Endothelial cell of umbilical vein (primary cell): ENCODE measurements around the gene SMIM26. TPM values are rescaled to one million over a fixed set of nuclear protein-coding genes. Genes with fewer than 3 reads are reported as not detected.

ENCODE experiments used
- BruUV-seq: library from RNA; stranded (reverse); fragments of 400-500 nt; replicated peaks from 2 replicates; lab custom pipeline; 2021; lab: Mats Ljungman, UMichigan
- CTCF ChIA-PET: fragments of 300-600, 350-600 bp; sonication (Branson Sonifier 250); formaldehyde crosslinking; loops from one replicate; lab custom pipeline; 2021; ENCODE audit warnings: antibody characterized with exemption, inconsistent platforms; lab: Charles Lee
- POLR2A ChIA-PET: fragments of 300-600, 350-600 bp; sonication (Branson Sonifier 250); formaldehyde crosslinking; loops from one replicate; lab custom pipeline; 2021; ENCODE audit warnings: antibody characterized with exemption, inconsistent platforms; lab: Charles Lee
- DNase-seq: peaks from one replicate; pipeline ENCODE4 v3.0.0-alpha.2; 2011; ENCODE audit warnings: low read depth, low spot score
- FAIRE-seq: peaks from 2 replicates; lab custom pipeline; 2011; peaks lifted over from hg19 to GRCh38; lab: Jason Lieb, UNC
- H2AFZ ChIP-seq: 2 replicates; pipeline ENCODE4 v1.6.0; 2012; ENCODE audit warnings: low read depth, low read length, control low read depth, inconsistent platforms
- H3K27ac ChIP-seq: 2 replicates; pipeline ENCODE4 v1.5.1; 2011; ENCODE audit warnings: low read depth, mild to moderate bottlenecking, control low read depth, low read length, moderate library complexity; ENCODE audit not compliant: insufficient read depth
- H3K27me3 ChIP-seq, 2 experiments: 2 replicates each; pipeline versions ENCODE4 v1.6.0 to v1.6.1; 2011; ENCODE audit warnings: low read length in 2 of 2, mixed read lengths in 1 of 2; ENCODE audit not compliant: control insufficient read depth in 2 of 2, insufficient read depth in 2 of 2
- H3K36me3 ChIP-seq, 2 experiments: 2 replicates in 1 of 2; 3 replicates in 1 of 2; pipeline ENCODE4 v1.5.1; 2011; ENCODE audit warnings: low read length in 2 of 2, mild to moderate bottlenecking in 1 of 2, moderate library complexity in 1 of 2; ENCODE audit not compliant: control insufficient read depth in 2 of 2, insufficient read depth in 2 of 2; ENCODE audit errors: extremely low read depth in 1 of 2
- H3K4me1 ChIP-seq: 3 replicates; pipeline ENCODE4 v1.5.1; 2011; ENCODE audit warnings: mild to moderate bottlenecking, low read length; ENCODE audit not compliant: control insufficient read depth, insufficient read depth; ENCODE audit errors: extremely low read depth
- H3K4me2 ChIP-seq: 2 replicates; pipeline ENCODE4 v1.6.1; 2011; ENCODE audit warnings: low read length, control low read depth, mixed read lengths; ENCODE audit not compliant: insufficient read depth
- H3K4me3 ChIP-seq, 3 experiments: fragments of 200-600 bp in 1 of 3; sonication (generic), shearing (Covaris generic) in 1 of 3; replicated peaks in 1 of 3; 2 replicates each; pipeline ENCODE4 v1.5.1; 2011 to 2016; ENCODE audit warnings: control low read depth in 3 of 3, low read length in 3 of 3, mild to moderate bottlenecking in 2 of 3, inconsistent platforms in 1 of 3, low read depth in 1 of 3, moderate library complexity in 1 of 3; ENCODE audit not compliant: insufficient read depth in 1 of 3
- H3K79me2 ChIP-seq: 2 replicates; pipeline ENCODE4 v1.6.0; 2012; ENCODE audit warnings: low read length, inconsistent platforms; ENCODE audit not compliant: control insufficient read depth, insufficient read depth
- H3K9ac ChIP-seq: replicated peaks from 2 replicates; pipeline ENCODE3; 2011; ENCODE audit warnings: low read length, control low read depth; ENCODE audit not compliant: insufficient read depth; ENCODE audit errors: extremely low read depth
- H3K9me1 ChIP-seq: replicated peaks from 3 replicates; pipeline ENCODE4 v1.6.0; 2011; ENCODE audit warnings: mild to moderate bottlenecking, low read length; ENCODE audit not compliant: control insufficient read depth, insufficient read depth; ENCODE audit errors: extremely low read depth
- H3K9me3 ChIP-seq: replicated peaks from 2 replicates; pipeline ENCODE4 v1.5.1; 2012; ENCODE audit warnings: low read length, inconsistent platforms; ENCODE audit not compliant: control insufficient read depth, insufficient read depth
- H4K20me1 ChIP-seq: replicated peaks from 2 replicates; pipeline ENCODE3; 2011; ENCODE audit warnings: mild to moderate bottlenecking, low read length; ENCODE audit not compliant: control insufficient read depth, insufficient read depth; ENCODE audit errors: extremely low read depth
- EZH2 ChIP-seq: IDR thresholded peaks from 2 replicates; pipeline ENCODE4 v1.6.1; 2012; ENCODE audit warnings: borderline replicate concordance, low read depth, mild to moderate bottlenecking, moderate library complexity, low read length, inconsistent platforms; ENCODE audit not compliant: severe bottlenecking
- FOS ChIP-seq: IDR thresholded peaks from 2 replicates; pipeline ENCODE4 v1.6.1; 2011; ENCODE audit warnings: mild to moderate bottlenecking, low read length, moderate library complexity, borderline replicate concordance; ENCODE audit not compliant: insufficient read depth
- GATA2 ChIP-seq: IDR thresholded peaks from 2 replicates; pipeline ENCODE4 v1.7.0; 2011; ENCODE audit warnings: low read depth, mild to moderate bottlenecking, moderate library complexity, mixed read lengths, low read length; ENCODE audit not compliant: insufficient read length, insufficient read depth
- JUN ChIP-seq: IDR thresholded peaks from 2 replicates; pipeline ENCODE4 v1.6.1; 2011; ENCODE audit warnings: borderline replicate concordance, low read depth; ENCODE audit not compliant: insufficient read length, insufficient read depth
- MYC ChIP-seq: IDR thresholded peaks from one replicate; pipeline ENCODE4 v1.6.1; 2011; ENCODE audit warnings: mild to moderate bottlenecking, low read depth, low read length
- POLR2A ChIP-seq: IDR thresholded peaks from 2 replicates; pipeline ENCODE4 v1.6.1; 2012; ENCODE audit warnings: low read depth, mild to moderate bottlenecking, control low read depth, low read length
- POLR2AphosphoS5 ChIP-seq: IDR thresholded peaks from 2 replicates; pipeline ENCODE4 v1.6.1; 2012; ENCODE audit warnings: low read depth, mild to moderate bottlenecking, control low read depth, low read length, moderate library complexity; ENCODE audit not compliant: insufficient read depth
- dilution Hi-C: fragments of 300-500 bp; cut with MboI; formaldehyde crosslinking; loops from one replicate; pipeline ENCODE4 v1.15.0; 2019; ENCODE audit warnings: low sequenced_read_pairs; ENCODE audit not compliant: extremely low pct_ligation_motif_present
- intact Hi-C: fragments of 100-400 bp; cut with micrococcal nuclease; formaldehyde crosslinking; loops from one replicate; pipeline ENCODE4 v1.10.0; 2022
- polyA plus RNA-seq, 4 experiments: library from polyadenylated mRNA; depleted of rRNA in 3 of 4; stranded (reverse) in 3 of 4; unstranded in 1 of 4; fragments of >200 nt; gene quantifications; 2 replicates each; pipeline versions ENCODE4 v1.2.1 to v1.2.3, GENCODE V29; 2011 to 2012; ENCODE audit warnings: missing spikeins in 1 of 4
- total RNA-seq: library from RNA; stranded (reverse); gene quantifications from 2 replicates; pipeline ENCODE4 v1.2.3, GENCODE V29; 2021
- TF ChIP-seq, protein P1 (sequence below): IDR thresholded peaks from 2 replicates; pipeline ENCODE4 v1.6.1; 2011; ENCODE audit not compliant: insufficient read depth, insufficient read length
- TF ChIP-seq, protein P2 (sequence below), 2 donors: IDR thresholded peaks; 1 replicate in 1 of 2; 2 replicates in 1 of 2; pipeline ENCODE4 v1.5.1; 2011; ENCODE audit warnings: low read length in 2 of 2, mild to moderate bottlenecking in 2 of 2, moderate library complexity in 2 of 2, control low read depth in 1 of 2, inconsistent platforms in 1 of 2, low read depth in 1 of 2; ENCODE audit not compliant: insufficient read depth in 1 of 2; ENCODE audit errors: extremely low read depth in 1 of 2

Gene SMIM26
- total and polyA plus RNA-seq, 2 donors (not counting 3 experiments of a cell fraction or from before 2014, with no cell fraction given) = 54.1 to 92.0 TPM

DNA sequence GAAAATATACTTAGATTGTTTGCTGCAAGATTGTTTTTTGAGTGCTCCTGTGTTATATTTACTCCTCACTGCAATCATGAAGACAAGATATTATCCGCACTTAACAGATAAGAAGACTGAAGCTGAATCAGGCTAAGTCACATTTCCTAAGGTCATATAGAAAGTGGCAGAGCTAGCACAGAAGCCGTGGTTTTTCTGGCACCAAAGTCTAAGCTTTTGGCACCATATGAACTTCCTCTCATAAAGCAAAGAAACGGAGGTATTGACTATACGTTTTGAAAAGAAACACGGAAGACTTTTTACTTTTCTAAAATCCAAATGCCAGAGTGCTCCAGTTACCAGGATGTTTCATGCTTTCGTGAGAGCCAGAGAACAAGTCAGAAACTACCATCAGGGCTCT is 11.3 kb downstream of the SMIM26 start:
- Histone ChIP-seq H3K36me3 (no peaks in the 10 kb centered on the region), H3K9ac (no peak overlapping the region), H3K79me2 (no peaks in the 10 kb centered on the region), H3K4me2 (peak overlapping the region; percentile 13), H3K4me3 (no peak overlapping the region), H2AFZ (peak overlapping the region; percentile 43), H4K20me1 (no peaks in the 10 kb centered on the region), H3K27me3 (peaks cover 0 to 2% of the 10 kb centered on the region in 2 experiments), H3K9me1 (no peaks in the 10 kb centered on the region), H3K9me3 (no peaks in the 10 kb centered on the region), H3K4me1 (peaks cover 3% of the 10 kb centered on the region), H3K27ac (no peak overlapping the region)
- CTCF ChIA-PET = no interaction called here
- intact Hi-C loops = no loop called here
- peak; percentile 45 for DNase-seq
- POLR2A ChIA-PET = interaction anchor here (0.6 kb wide), 2 partner anchors 28 to 125 kb away, joined by 5 to 14 read pairs; no protein-coding TSS in a partner anchor
- TF ChIP-seq, protein P1, sequence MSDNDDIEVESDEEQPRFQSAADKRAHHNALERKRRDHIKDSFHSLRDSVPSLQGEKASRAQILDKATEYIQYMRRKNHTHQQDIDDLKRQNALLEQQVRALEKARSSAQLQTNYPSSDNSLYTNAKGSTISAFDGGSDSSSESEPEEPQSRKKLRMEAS = no peak
- TF ChIP-seq GATA2 = peak; percentile 43
- no TSS peak for BruUV-seq
- FAIRE-seq = no peak
- dilution Hi-C loops = no loop called here

DNA sequence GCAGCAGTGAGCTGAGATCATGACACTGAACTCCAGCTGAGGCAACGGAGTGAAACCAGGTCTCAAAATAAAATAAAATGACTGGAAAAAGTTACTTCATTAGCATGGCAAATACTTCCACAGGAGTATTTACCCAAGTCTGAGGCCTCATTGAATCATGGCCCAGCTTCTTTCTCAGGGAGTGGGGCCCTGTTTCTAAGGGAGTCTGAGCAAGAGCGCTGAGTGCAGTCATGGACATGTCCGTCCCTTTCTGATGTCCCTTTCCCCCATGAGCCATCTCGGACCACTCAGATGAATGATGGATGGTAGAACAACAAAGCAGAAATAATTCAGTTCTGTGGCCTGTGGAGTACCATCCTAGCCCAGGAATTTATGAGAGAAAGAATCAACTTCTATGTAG is 12.8 kb downstream of the SMIM26 start:
- DNase-seq = no peak
- peaks cover 3% of the 10 kb centered on the region for H3K4me1 ChIP-seq
- no peaks in the 10 kb centered on the region for H3K79me2 ChIP-seq
- ChIA-PET POLR2A (no interaction called here), CTCF (no interaction called here)
- dilution Hi-C loops = no loop called here
- intact Hi-C loops = no loop called here
- no peaks in the 10 kb centered on the region for H3K36me3 ChIP-seq
- no peak overlapping the region for H3K4me3 ChIP-seq
- H3K9me1 ChIP-seq = no peaks in the 10 kb centered on the region
- peaks cover 2 to 7% of the 10 kb centered on the region in 2 experiments for H3K27me3 ChIP-seq
- no peak overlapping the region for H2AFZ ChIP-seq
- no peak overlapping the region for H3K4me2 ChIP-seq
- FAIRE-seq = no peak
- H3K9me3 ChIP-seq = no peaks in the 10 kb centered on the region
- H3K9ac ChIP-seq = no peak overlapping the region
- TF ChIP-seq, protein P2, sequence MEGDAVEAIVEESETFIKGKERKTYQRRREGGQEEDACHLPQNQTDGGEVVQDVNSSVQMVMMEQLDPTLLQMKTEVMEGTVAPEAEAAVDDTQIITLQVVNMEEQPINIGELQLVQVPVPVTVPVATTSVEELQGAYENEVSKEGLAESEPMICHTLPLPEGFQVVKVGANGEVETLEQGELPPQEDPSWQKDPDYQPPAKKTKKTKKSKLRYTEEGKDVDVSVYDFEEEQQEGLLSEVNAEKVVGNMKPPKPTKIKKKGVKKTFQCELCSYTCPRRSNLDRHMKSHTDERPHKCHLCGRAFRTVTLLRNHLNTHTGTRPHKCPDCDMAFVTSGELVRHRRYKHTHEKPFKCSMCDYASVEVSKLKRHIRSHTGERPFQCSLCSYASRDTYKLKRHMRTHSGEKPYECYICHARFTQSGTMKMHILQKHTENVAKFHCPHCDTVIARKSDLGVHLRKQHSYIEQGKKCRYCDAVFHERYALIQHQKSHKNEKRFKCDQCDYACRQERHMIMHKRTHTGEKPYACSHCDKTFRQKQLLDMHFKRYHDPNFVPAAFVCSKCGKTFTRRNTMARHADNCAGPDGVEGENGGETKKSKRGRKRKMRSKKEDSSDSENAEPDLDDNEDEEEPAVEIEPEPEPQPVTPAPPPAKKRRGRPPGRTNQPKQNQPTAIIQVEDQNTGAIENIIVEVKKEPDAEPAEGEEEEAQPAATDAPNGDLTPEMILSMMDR (IDR thresholded peaks at IDR 0.05; ENCODE audit: extremely low read depth in 1 of 2, insufficient read depth in 1 of 2, low read depth in 1 of 2, low read length in 2 of 2) = no peak
- TF ChIP-seq MYC (no peak), POLR2A (no peak), GATA2 (no peak), EZH2 (no peak), FOS (no peak), JUN (no peak), POLR2AphosphoS5 (no peak)
- TF ChIP-seq, protein P1 = no peak
- no peak overlapping the region for H3K27ac ChIP-seq
- BruUV-seq = no TSS peak
- no peaks in the 10 kb centered on the region for H4K20me1 ChIP-seq
